Measurements from ENCODE around the gene CSKMT. TPM values are rescaled to one million over a fixed set of nuclear protein-coding genes. Genes with fewer than 3 reads are reported as not detected.
"Not testable (repeated sequence)": the region's sequence is repeated elsewhere in the genome, so short reads cannot be mapped to it uniquely, and the experiment has no call there.

Gene CSKMT
- total RNA-seq, 1 experiment from 2014 or later, result 5.6 TPM

GRCh38 chr11:62656796-62657429 is 8.2 kb upstream of the CSKMT start:
- DNase-seq (ENCODE audit: low read depth), result no peak

GRCh38 chr11:62664405-62665074 is 572 bp upstream of the CSKMT start:
- peak; percentile 52 for DNase-seq (ENCODE audit: low read depth)

GRCh38 chr11:62665599-62666258 is 617 bp downstream of the CSKMT start:
- DNase-seq (ENCODE audit: low read depth), result peak; percentile 62

GRCh38 chr11:62666259-62666926 is 1.3 kb downstream of the CSKMT start:
- DNase-seq (ENCODE audit: low read depth), result no peak

- DNase-seq (ENCODE audit: low read depth), result no peak
Measured at GRCh38 chr11:62667460-62667859, 2.3 kb downstream of the CSKMT start.

- no peak for DNase-seq (ENCODE audit: low read depth)
Measured at GRCh38 chr11:62669420-62670161, 4.5 kb downstream of the CSKMT start.

GRCh38 chr11:62671236-62671607 is 6.1 kb downstream of the CSKMT start:
- DNase-seq (ENCODE audit: low read depth), result no peak

GRCh38 chr11:62671608-62672389 is 6.7 kb downstream of the CSKMT start, which contains the start of the genes LBHD1 and UQCC3:
TSS of gene LBHD1 (minus strand) at chr11:62672267. CDS start at chr11:62670031, 2,236 bp downstream.
TSS of gene UQCC3 (plus strand) at chr11:62671673. CDS start at chr11:62671746, 73 bp downstream.
- DNase-seq (ENCODE audit: low read depth), result peak; percentile 90

- no peak for DNase-seq (ENCODE audit: low read depth)
Measured at GRCh38 chr11:62673196-62673525, 8.0 kb downstream of the CSKMT start.

GRCh38 chr11:62675415-62675814 is 10.3 kb downstream of the CSKMT start:
- DNase-seq (ENCODE audit: low read depth), result not testable (repeated sequence)

GRCh38 chr11:62676698-62677097 is 11.6 kb downstream of the CSKMT start:
- no peak for DNase-seq (ENCODE audit: low read depth)

- no peak for DNase-seq (ENCODE audit: low read depth)
Measured at GRCh38 chr11:62677156-62677555, 12.0 kb downstream of the CSKMT start.

GRCh38 chr11:62677714-62678113 is 12.6 kb downstream of the CSKMT start:
- DNase-seq (ENCODE audit: low read depth), result no peak

GRCh38 chr11:62678433-62678769 is 13.3 kb downstream of the CSKMT start:
- DNase-seq (ENCODE audit: low read depth), result no peak

GRCh38 chr11:62678770-62679696 is 13.9 kb downstream of the CSKMT start, which contains the start of gene UBXN1:
TSS of gene UBXN1 (minus strand) at chr11:62679073. CDS start at chr11:62678923, 150 bp downstream.
- peak; percentile 89 for DNase-seq (ENCODE audit: low read depth)

GRCh38 chr11:62680825-62681240 is 15.7 kb downstream of the CSKMT start:
- DNase-seq (ENCODE audit: low read depth), result peak; percentile 84

- no peak for DNase-seq (ENCODE audit: low read depth)
Measured at GRCh38 chr11:62682518-62682917, 17.4 kb downstream of the CSKMT start.

- DNase-seq (ENCODE audit: low read depth), result no peak
Measured at GRCh38 chr11:62687508-62688396, 22.6 kb downstream of the CSKMT start.

GRCh38 chr11:62688491-62688890 is 23.4 kb downstream of the CSKMT start:
- DNase-seq (ENCODE audit: low read depth), result no peak
